HepG2 (cell line): ENCODE data around the gene OR6S1. TPM values are rescaled to one million over a fixed set of nuclear protein-coding genes. Genes with fewer than 3 reads are reported as not detected.

Experiments
- ATAC-seq: fragments of 200-7000 bp; cut with Tn5 transposase; 3 replicates; pipeline ENCODE4 v1.9.1; 2020; ENCODE audit warnings: mild to moderate bottlenecking, moderate library complexity
- BruUV-seq: library from RNA; stranded (reverse); fragments of 400-500 nt; replicated peaks from 2 replicates; lab custom pipeline; 2021; lab: Mats Ljungman, UMichigan
- CTCF ChIA-PET: fragments of 300-600 bp; formaldehyde crosslinking; extraction: SDS; loops from one replicate; lab custom pipeline; 2021; ENCODE audit warnings: low total read pairs, inconsistent platforms, low intra/inter-chr PET ratio; lab: Yijun Ruan, JAX
- POLR2A ChIA-PET: fragments of 350-600 bp; sonication (Branson Sonifier 250); formaldehyde crosslinking; loops from one replicate; lab custom pipeline; 2020; ENCODE audit warnings: antibody characterized with exemption, inconsistent platforms; lab: Yijun Ruan, JAX
- DNase-seq: peaks from one replicate; pipeline ENCODE4 v3.0.0-alpha.2; 2015; ENCODE audit warnings: low spot score
- FAIRE-seq: peaks from 3 replicates; lab custom pipeline; 2011; peaks lifted over from hg19 to GRCh38; lab: Jason Lieb, UNC
- H2AFZ ChIP-seq: one replicate; pipeline ENCODE4 v1.6.1; 2011; ENCODE audit warnings: low read length, inconsistent platforms
- H3K27ac ChIP-seq: fragments of 300-600 bp; 3 replicates; pipeline ENCODE4 v1.8.0; 2011; ENCODE audit warnings: mixed run types, mild to moderate bottlenecking, mixed read lengths, low read length, inconsistent platforms; ENCODE audit not compliant: insufficient read depth; ENCODE audit errors: extremely low read length
- H3K27me3 ChIP-seq, 2 experiments: fragments of 200-600 bp in 1 of 2; 2 replicates in 1 of 2; 3 replicates in 1 of 2; pipeline versions ENCODE4 v1.6.0 to v1.8.0; 2011; ENCODE audit warnings: low read length in 2 of 2, mild to moderate bottlenecking in 2 of 2, moderate library complexity in 2 of 2, inconsistent platforms in 1 of 2; ENCODE audit not compliant: insufficient read depth in 2 of 2, control insufficient read depth in 1 of 2
- H3K36me3 ChIP-seq, 2 experiments: fragments of 200-600 bp in 1 of 2; replicated peaks in 1 of 2; 2 replicates in 1 of 2; 3 replicates in 1 of 2; pipeline versions ENCODE4 v1.5.1 to v1.8.0; 2011; ENCODE audit warnings: low read length in 2 of 2, inconsistent platforms in 1 of 2; ENCODE audit not compliant: insufficient read depth in 2 of 2, control insufficient read depth in 1 of 2
- H3K4me1 ChIP-seq: 2 replicates; pipeline ENCODE4 v1.5.1; 2012; ENCODE audit warnings: low read length, inconsistent platforms; ENCODE audit not compliant: insufficient read depth
- H3K4me2 ChIP-seq: 2 replicates; pipeline ENCODE4 v1.6.0; 2011; ENCODE audit warnings: low read depth, low read length, inconsistent platforms
- H3K4me3 ChIP-seq, 3 experiments: fragments of 200-600 bp in 1 of 3; sonication (generic), shearing (Covaris generic) in 1 of 3; replicated peaks in 1 of 3; 2 replicates each; pipeline ENCODE4 v1.5.1; 2011 to 2016; ENCODE audit warnings: low read length in 3 of 3, inconsistent platforms in 2 of 3, low read depth in 2 of 3, mild to moderate bottlenecking in 2 of 3, control low read depth in 1 of 3, mixed read lengths in 1 of 3; ENCODE audit not compliant: insufficient read depth in 1 of 3
- H3K79me2 ChIP-seq: one replicate; pipeline ENCODE4 v1.6.1; 2011; ENCODE audit warnings: low read length, inconsistent platforms; ENCODE audit not compliant: insufficient read depth
- H3K9ac ChIP-seq: 2 replicates; pipeline ENCODE4 v1.6.0; 2011; ENCODE audit warnings: mild to moderate bottlenecking, low read depth, low read length, inconsistent platforms; ENCODE audit not compliant: insufficient read depth
- H3K9me3 ChIP-seq: 2 replicates; pipeline ENCODE4 v1.5.1; 2012; ENCODE audit warnings: mild to moderate bottlenecking, low read length
- H4K20me1 ChIP-seq: 2 replicates; pipeline ENCODE4 v1.6.0; 2011; ENCODE audit warnings: inconsistent platforms, mild to moderate bottlenecking, low read length, moderate library complexity; ENCODE audit not compliant: insufficient read depth
- ELF4 ChIP-seq: sonication (generic); formaldehyde crosslinking; IDR thresholded peaks from 2 replicates; pipeline ENCODE4 v1.5.0; 2020; ENCODE audit warnings: missing genetic modification reagents, mild to moderate bottlenecking, moderate library complexity, borderline replicate concordance
- SAP130 ChIP-seq: IDR thresholded peaks from 2 replicates; pipeline ENCODE4 v1.6.1; 2016; ENCODE audit warnings: low read depth
- STAG1 ChIP-seq: sonication (generic); formaldehyde crosslinking; IDR thresholded peaks from 2 replicates; pipeline ENCODE4 v1.4.0; 2020; ENCODE audit warnings: missing genetic modification reagents
- ZSCAN31 ChIP-seq: sonication (generic); formaldehyde crosslinking; IDR thresholded peaks from 2 replicates; pipeline ENCODE4 v1.5.0; 2020; ENCODE audit warnings: low read depth, mild to moderate bottlenecking, missing genetic modification reagents
- WGBS: methylation state at CpG from one replicate; pipeline ENCODE4 v1.1.6; 2017; ENCODE audit warnings: low lambda C conversion rate; 5-methylcytosine and 5-hydroxymethylcytosine counted together
- in situ Hi-C: cut with HindIII; loops from 2 replicates; pipeline ENCODE4 v1.10.0; 2017; ENCODE audit warnings: low pct_unique_long_range_greater_than_20kb; ENCODE audit not compliant: extremely low pct_ligation_motif_present
- intact Hi-C: fragments of 100-400 bp; cut with micrococcal nuclease; formaldehyde crosslinking; loops from one replicate; pipeline ENCODE4 v1.10.0; 2022; ENCODE audit not compliant: unreplicated experiment
- polyA plus RNA-seq, 8 experiments: library from polyadenylated mRNA; depleted of rRNA in 3 of 8; stranded (reverse) in 7 of 8; unstranded in 1 of 8; fragments of >200 nt; fragmentation: Illumina TruSeq in 4 of 8; extraction: Trizol in 4 of 8; gene quantifications; 2 replicates each; pipeline versions ENCODE4 v1.2.1 to v1.2.3, GENCODE V29; 2011 to 2016; ENCODE audit warnings: low read depth in 4 of 8, missing spikeins in 1 of 8, mixed read lengths in 1 of 8; ENCODE audit not compliant: insufficient read depth in 1 of 8
- total RNA-seq, 5 experiments: library from RNA; depleted of rRNA; stranded (reverse); fragments of >200 nt; fragmentation: Illumina TruSeq; extraction: Trizol; gene quantifications; 2 replicates each; pipeline ENCODE4 v1.2.3, GENCODE V29; 2016; ENCODE audit warnings: low read depth in 1 of 5
- TF ChIP-seq, protein P1 (sequence below): sonication (generic); formaldehyde crosslinking; IDR thresholded peaks from 2 replicates; pipeline ENCODE4 v1.4.0; 2020; ENCODE audit warnings: mild to moderate bottlenecking, missing genetic modification reagents
- TF ChIP-seq, protein P2 (sequence below): sonication (generic); formaldehyde crosslinking; IDR thresholded peaks from 2 replicates; pipeline ENCODE4 v1.5.0; 2020; ENCODE audit warnings: mild to moderate bottlenecking, missing genetic modification reagents, moderate library complexity
- TF ChIP-seq, protein P3 (sequence below), 2 experiments: sonication (generic) in 1 of 2; formaldehyde crosslinking in 1 of 2; IDR thresholded peaks; 2 replicates each; pipeline versions ENCODE4 v1.4.0 to v1.6.1; 2018 to 2020; ENCODE audit warnings: missing genetic modification reagents in 2 of 2, borderline replicate concordance in 1 of 2, low read depth in 1 of 2, mild to moderate bottlenecking in 1 of 2, missing biosample characterization in 1 of 2

Gene OR6S1
- total and polyA plus RNA-seq, 2 of the 13 experiments (the other 11 are each of a cell fraction or from before 2014, with no cell fraction given) = 0.09 TPM; not detected in 1

DNA sequence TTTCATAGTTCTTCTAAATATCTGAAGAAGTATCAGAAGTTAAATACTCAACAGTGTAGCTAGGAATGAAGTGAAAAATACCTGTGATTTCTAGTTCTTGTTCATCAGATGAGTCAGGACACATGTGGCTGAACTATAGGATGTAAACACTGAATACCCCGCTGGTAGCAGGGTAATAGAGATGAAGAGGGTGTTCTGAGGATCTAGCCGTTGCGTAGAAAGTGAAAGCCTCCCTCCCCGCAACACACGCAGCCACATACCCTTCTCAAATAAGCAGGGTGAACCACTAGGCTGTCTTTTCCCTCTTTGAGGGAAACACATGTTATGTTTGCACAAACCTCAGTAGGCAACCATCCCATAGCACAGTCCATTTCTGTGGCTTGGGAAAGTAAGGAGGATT, 33.9 kb downstream of the OR6S1 start:
- no peaks in the 10 kb centered on the region for H4K20me1 ChIP-seq
- peaks cover 61% of the 10 kb centered on the region for H3K4me1 ChIP-seq
- H3K4me3 ChIP-seq = peak overlapping the region; percentile 25 to 59 (median 33)
- H3K79me2 ChIP-seq = no peaks in the 10 kb centered on the region
- H3K9ac ChIP-seq = peak overlapping the region; percentile 35; the same call in 1 of the 2 replicates
- no peak for FAIRE-seq
- H3K36me3 ChIP-seq = no peaks in the 10 kb centered on the region
- H3K27ac ChIP-seq = no peak overlapping the region
- H3K27me3 ChIP-seq = no peaks in the 10 kb centered on the region; a peak in 1 of 5 replicates
- BruUV-seq = no TSS peak
- intact Hi-C loops = loop anchor here (2.0 to 5.0 kb wide), 3 partner anchors 147 to 275 kb away; partner anchors contain the start of genes CCNB1IP1 and PIP4P1
- POLR2A ChIA-PET = interaction anchor here (0.6 to 1.7 kb wide), 3 partner anchors 71 to 264 kb away, joined by 3 to 6 read pairs (median 3); partner anchors contain the start of gene PARP2
- CTCF ChIA-PET = no interaction called here
- TF ChIP-seq, protein P1, sequence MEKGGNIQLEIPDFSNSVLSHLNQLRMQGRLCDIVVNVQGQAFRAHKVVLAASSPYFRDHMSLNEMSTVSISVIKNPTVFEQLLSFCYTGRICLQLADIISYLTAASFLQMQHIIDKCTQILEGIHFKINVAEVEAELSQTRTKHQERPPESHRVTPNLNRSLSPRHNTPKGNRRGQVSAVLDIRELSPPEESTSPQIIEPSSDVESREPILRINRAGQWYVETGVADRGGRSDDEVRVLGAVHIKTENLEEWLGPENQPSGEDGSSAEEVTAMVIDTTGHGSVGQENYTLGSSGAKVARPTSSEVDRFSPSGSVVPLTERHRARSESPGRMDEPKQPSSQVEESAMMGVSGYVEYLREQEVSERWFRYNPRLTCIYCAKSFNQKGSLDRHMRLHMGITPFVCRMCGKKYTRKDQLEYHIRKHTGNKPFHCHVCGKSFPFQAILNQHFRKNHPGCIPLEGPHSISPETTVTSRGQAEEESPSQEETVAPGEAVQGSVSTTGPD = no peak
- no peak for TF ChIP-seq STAG1 (CRISPR knock-in tag)
- TF ChIP-seq SAP130 (CRISPR knock-in tag) = peak; percentile 11; the same call in 1 of the 2 replicates
- TF ChIP-seq, protein P2, sequence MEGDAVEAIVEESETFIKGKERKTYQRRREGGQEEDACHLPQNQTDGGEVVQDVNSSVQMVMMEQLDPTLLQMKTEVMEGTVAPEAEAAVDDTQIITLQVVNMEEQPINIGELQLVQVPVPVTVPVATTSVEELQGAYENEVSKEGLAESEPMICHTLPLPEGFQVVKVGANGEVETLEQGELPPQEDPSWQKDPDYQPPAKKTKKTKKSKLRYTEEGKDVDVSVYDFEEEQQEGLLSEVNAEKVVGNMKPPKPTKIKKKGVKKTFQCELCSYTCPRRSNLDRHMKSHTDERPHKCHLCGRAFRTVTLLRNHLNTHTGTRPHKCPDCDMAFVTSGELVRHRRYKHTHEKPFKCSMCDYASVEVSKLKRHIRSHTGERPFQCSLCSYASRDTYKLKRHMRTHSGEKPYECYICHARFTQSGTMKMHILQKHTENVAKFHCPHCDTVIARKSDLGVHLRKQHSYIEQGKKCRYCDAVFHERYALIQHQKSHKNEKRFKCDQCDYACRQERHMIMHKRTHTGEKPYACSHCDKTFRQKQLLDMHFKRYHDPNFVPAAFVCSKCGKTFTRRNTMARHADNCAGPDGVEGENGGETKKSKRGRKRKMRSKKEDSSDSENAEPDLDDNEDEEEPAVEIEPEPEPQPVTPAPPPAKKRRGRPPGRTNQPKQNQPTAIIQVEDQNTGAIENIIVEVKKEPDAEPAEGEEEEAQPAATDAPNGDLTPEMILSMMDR (CRISPR knock-in tag) = 0 out of 2 replicates have a peak, but pooled peaks have one; percentile 2
- 0 out of 2 replicates have a peak, but pooled peaks have one; percentile 28 for TF ChIP-seq ELF4 (CRISPR knock-in tag)
- TF ChIP-seq, protein P3, sequence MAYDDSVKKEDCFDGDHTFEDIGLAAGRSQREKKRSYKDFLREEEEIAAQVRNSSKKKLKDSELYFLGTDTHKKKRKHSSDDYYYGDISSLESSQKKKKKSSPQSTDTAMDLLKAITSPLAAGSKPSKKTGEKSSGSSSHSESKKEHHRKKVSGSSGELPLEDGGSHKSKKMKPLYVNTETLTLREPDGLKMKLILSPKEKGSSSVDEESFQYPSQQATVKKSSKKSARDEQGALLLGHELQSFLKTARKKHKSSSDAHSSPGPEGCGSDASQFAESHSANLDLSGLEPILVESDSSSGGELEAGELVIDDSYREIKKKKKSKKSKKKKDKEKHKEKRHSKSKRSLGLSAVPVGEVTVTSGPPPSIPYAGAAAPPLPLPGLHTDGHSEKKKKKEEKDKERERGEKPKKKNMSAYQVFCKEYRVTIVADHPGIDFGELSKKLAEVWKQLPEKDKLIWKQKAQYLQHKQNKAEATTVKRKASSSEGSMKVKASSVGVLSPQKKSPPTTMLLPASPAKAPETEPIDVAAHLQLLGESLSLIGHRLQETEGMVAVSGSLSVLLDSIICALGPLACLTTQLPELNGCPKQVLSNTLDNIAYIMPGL (CRISPR knock-in tag; IDR thresholded peaks at IDR 0.05; ENCODE audit: borderline replicate concordance in 1 of 2, low read depth in 1 of 2) = peak; percentile 8 to 66; a peak in 1 of 4 replicates
- TF ChIP-seq ZSCAN31 = 0 out of 2 replicates have a peak, but pooled peaks have one; percentile 46
- ATAC-seq = no peak
- WGBS = 11% methylated on average over 5 of the region's 5 CpGs
- peak overlapping the region; percentile 86 for H3K4me2 ChIP-seq
- DNase-seq = no peak
- peak overlapping the region; percentile 47 for H2AFZ ChIP-seq
- H3K9me3 ChIP-seq = no peaks in the 10 kb centered on the region
- in situ Hi-C loops = loop anchor here (5.0 to 25.0 kb wide), 3 partner anchors 75 to 280 kb away; partner anchors contain the start of genes APEX1, OSGEP, PIP4P1 and PNP
